MCF 10A (cell line): ENCODE measurements around the gene PEAR1. TPM values are rescaled to one million over a fixed set of nuclear protein-coding genes. Genes with fewer than 3 reads are reported as not detected.

ENCODE experiments used
- BruUV-seq: library from RNA; stranded (reverse); fragments of 400-500 nt; replicated peaks from 2 replicates; lab custom pipeline; 2021; lab: Mats Ljungman, UMichigan
- CTCF ChIA-PET: fragments of 300-600 bp; sonication (Branson Sonifier 250); formaldehyde crosslinking; extraction: SDS; loops from one replicate; lab custom pipeline; 2021; ENCODE audit warnings: antibody characterized with exemption, inconsistent platforms; lab: Yijun Ruan, JAX
- POLR2A ChIA-PET: fragments of 300-600, 350-650 bp; sonication (Branson Sonifier 250); formaldehyde crosslinking; extraction: SDS; loops from one replicate; lab custom pipeline; 2020; ENCODE audit warnings: antibody characterized with exemption, inconsistent platforms; lab: Yijun Ruan, JAX
- DNase-seq: peaks from one replicate; pipeline ENCODE4 v3.0.0-alpha.2; 2018; ENCODE audit not compliant: unreplicated experiment
- H3K27ac Mint-ChIP-seq: one replicate; pipeline ENCODE4 v1.8.0; 2022; ENCODE audit warnings: mild to moderate bottlenecking, low read depth, mixed read lengths; ENCODE audit not compliant: unreplicated experiment
- H3K27me3 Mint-ChIP-seq: one replicate; pipeline ENCODE4 v1.8.0; 2022; ENCODE audit warnings: mixed read lengths; ENCODE audit not compliant: insufficient read depth, unreplicated experiment
- H3K36me3 Mint-ChIP-seq: one replicate; pipeline ENCODE4 v1.8.0; 2022; ENCODE audit warnings: mild to moderate bottlenecking, moderate library complexity, mixed read lengths; ENCODE audit not compliant: insufficient read depth, unreplicated experiment
- H3K4me1 Mint-ChIP-seq: one replicate; pipeline ENCODE4 v1.8.0; 2022; ENCODE audit warnings: mixed read lengths; ENCODE audit not compliant: insufficient read depth, unreplicated experiment
- H3K4me3 Mint-ChIP-seq: one replicate; pipeline ENCODE4 v1.8.0; 2022; ENCODE audit warnings: mild to moderate bottlenecking, moderate library complexity, mixed read lengths; ENCODE audit not compliant: unreplicated experiment
- H3K9me3 Mint-ChIP-seq: one replicate; pipeline ENCODE4 v1.8.0; 2022; ENCODE audit warnings: mixed read lengths; ENCODE audit not compliant: unreplicated experiment
- CTCF ChIP-seq: fragments of 200-600 bp; IDR thresholded peaks from one replicate; pipeline ENCODE4 v1.8.0; 2022; ENCODE audit warnings: antibody characterized with exemption, mild to moderate bottlenecking; ENCODE audit not compliant: unreplicated experiment
- intact Hi-C: fragments of 100-400 bp; cut with micrococcal nuclease; formaldehyde crosslinking; loops from 2 replicates; pipeline ENCODE4 v1.14.1; 2022
- total RNA-seq: library from RNA; stranded (reverse); gene quantifications from 2 replicates; pipeline ENCODE4 v1.2.3, GENCODE V29; 2022

PEAR1 gene
- total RNA-seq, 1 experiment from 2014 or later: 6.5 TPM

GRCh38 chr1:156929596-156930238 is 36.2 kb downstream of the PEAR1 start:
- Mint-ChIP-seq H3K4me3 (no peak overlapping the region), H3K27me3 (peaks cover 42% of the 10 kb centered on the region), H3K27ac (no peak overlapping the region), H3K36me3 (peaks cover 4% of the 10 kb centered on the region), H3K9me3 (no peaks in the 10 kb centered on the region), H3K4me1 (peaks cover 24% of the 10 kb centered on the region)
- ChIA-PET CTCF (interaction anchor here (0.5 to 13.9 kb wide), 14 partner anchors 9 to 302 kb away, joined by 3 to 363 read pairs (median 4); partner anchors contain the start of genes ISG20L2, METTL25B and PEAR1), POLR2A (interaction anchor here (0.6 kb wide), 1 partner anchor 130 kb away, joined by 3 read pairs; no protein-coding TSS in a partner anchor)
- TF ChIP-seq CTCF: no peak
- no TSS peak for BruUV-seq
- no peak for DNase-seq
- intact Hi-C loops: loop anchor here (2.0 to 10.0 kb wide), 2 partner anchors 133 to 145 kb away; no protein-coding TSS in a partner anchor

GRCh38 chr1:156930483-156930882 is 37.0 kb downstream of the PEAR1 start:
- intact Hi-C loops: no loop called here
- no peaks in the 10 kb centered on the region for H3K9me3 Mint-ChIP-seq
- no peak overlapping the region for H3K4me3 Mint-ChIP-seq
- ChIA-PET POLR2A (no interaction called here), CTCF (interaction anchor here (1.2 to 13.9 kb wide), 6 partner anchors 20 to 271 kb away, joined by 3 to 363 read pairs (median 42); partner anchors contain the start of gene PEAR1)
- BruUV-seq: no TSS peak
- no peak overlapping the region for H3K27ac Mint-ChIP-seq
- no peak for TF ChIP-seq CTCF
- peaks cover 8% of the 10 kb centered on the region for H3K36me3 Mint-ChIP-seq
- H3K4me1 Mint-ChIP-seq: peaks cover 23% of the 10 kb centered on the region
- H3K27me3 Mint-ChIP-seq: peaks cover 42% of the 10 kb centered on the region
- DNase-seq: no peak

GRCh38 chr1:156931211-156931952 is 37.9 kb downstream of the PEAR1 start:
- intact Hi-C loops: no loop called here
- Mint-ChIP-seq H3K9me3 (no peaks in the 10 kb centered on the region), H3K27ac (no peak overlapping the region), H3K36me3 (peaks cover 16% of the 10 kb centered on the region), H3K27me3 (peaks cover 42% of the 10 kb centered on the region), H3K4me3 (no peak overlapping the region), H3K4me1 (peaks cover 15% of the 10 kb centered on the region)
- CTCF ChIA-PET: interaction anchor here (0.7 to 13.9 kb wide), 7 partner anchors 10 to 242 kb away, joined by 3 to 363 read pairs (median 3); partner anchors contain the start of gene PEAR1
- TF ChIP-seq CTCF: no peak
- POLR2A ChIA-PET: interaction anchor here (0.6 to 1.1 kb wide), 3 partner anchors 9 to 147 kb away, joined by 3 read pairs; no protein-coding TSS in a partner anchor
- no TSS peak for BruUV-seq
- DNase-seq: no peak
